ENCODE results near the gene MINDY2.

- TF ChIP-seq RAD21 (IDR thresholded peaks at IDR 0.05 in 1 of 2, conservative IDR thresholded peaks at IDR 0.05 in 1 of 2; ENCODE audit: low read depth in 2 of 2, low read length in 2 of 2) = no peak
- TF ChIP-seq CTCF (IDR thresholded peaks at IDR 0.05; ENCODE audit: control extremely low read depth in 1 of 3, insufficient read depth in 1 of 3, low read depth in 1 of 3, low read length in 3 of 3) = no peak
- no peak for TF ChIP-seq SP1 (IDR thresholded peaks at IDR 0.05; ENCODE audit: low read depth, low read length)
- no peak for TF ChIP-seq POLR2A (IDR thresholded peaks at IDR 0.05; ENCODE audit: control extremely low read depth in 1 of 2, low read depth in 2 of 2, low read length in 2 of 2)
- TF ChIP-seq NRF1 (IDR thresholded peaks at IDR 0.05; ENCODE audit: low read depth, low read length) = no peak
- TF ChIP-seq MAX (IDR thresholded peaks at IDR 0.05) = no peak
- TF ChIP-seq GTF2F1 (IDR thresholded peaks at IDR 0.05; ENCODE audit: borderline replicate concordance, low read depth, low read length) = no peak
- TF ChIP-seq FOSL1 (IDR thresholded peaks at IDR 0.05; ENCODE audit: insufficient read depth, low read depth, low read length) = no peak
- TF ChIP-seq ZNF274 (IDR thresholded peaks at IDR 0.05; ENCODE audit: borderline replicate concordance, extremely low read depth, low read length) = no peak
- no peak for TF ChIP-seq EZH2 (IDR thresholded peaks at IDR 0.05; ENCODE audit: low read depth, low read length, severe bottlenecking)
- TF ChIP-seq JUND (IDR thresholded peaks at IDR 0.05; ENCODE audit: low read length) = no peak
- no peak for TF ChIP-seq SAP30 (IDR thresholded peaks at IDR 0.05; ENCODE audit: insufficient read depth, insufficient replicate concordance, low read length)
- TF ChIP-seq CEBPB (IDR thresholded peaks at IDR 0.05; ENCODE audit: low read depth, low read length) = no peak
- no peak for TF ChIP-seq POLR2AphosphoS5 (IDR thresholded peaks at IDR 0.05; ENCODE audit: low read depth, low read length)
These were observed 137.6 kb downstream of the MINDY2 start for GRCh38 chr15:58908550-58909309.

All from H1 (cell line).